Measurements from ENCODE around the gene RANBP3L. TPM values are rescaled to one million over a fixed set of nuclear protein-coding genes. Genes with fewer than 3 reads are reported as not detected.
A peak's percentile ranks its signal among the peaks of the same experiment; 100 is the strongest.

RANBP3L gene
- total and polyA plus RNA-seq, 5 donors from 2014 or later: not detected

DNA sequence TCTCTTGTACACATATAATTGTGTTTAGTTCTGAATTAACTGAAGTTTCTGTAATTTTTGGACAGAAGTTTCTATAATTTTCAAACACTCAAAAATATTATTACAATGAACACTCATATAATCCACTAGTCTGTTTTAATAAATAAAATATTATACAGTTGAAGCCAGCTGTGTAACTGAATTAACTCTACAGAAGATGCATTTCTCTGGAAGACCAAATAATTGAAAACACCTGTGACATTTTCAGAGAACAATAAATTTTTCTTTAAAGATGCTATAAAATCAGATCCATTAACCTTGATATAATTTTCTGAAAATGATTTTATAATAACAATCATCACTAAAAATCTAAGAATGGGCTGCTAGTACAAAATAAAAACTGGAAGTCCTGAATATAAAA lies 74.7 kb downstream of the RANBP3L start:
- H3K27ac ChIP-seq (ENCODE audit: insufficient read depth, low read length, poor library complexity, severe bottlenecking): no peak overlapping the region
- H3K4me3 Mint-ChIP-seq: no peak overlapping the region
- H3K27me3 ChIP-seq (ENCODE audit: control insufficient read depth, insufficient read depth, low read length): no peaks in the 10 kb centered on the region
- no peaks in the 10 kb centered on the region for H3K4me1 ChIP-seq (ENCODE audit: control insufficient read depth, insufficient read depth, low read length, poor library complexity, severe bottlenecking)
- ATAC-seq (ENCODE audit: low read depth in 2 of 2): no peak
- H3K4me3 ChIP-seq (ENCODE audit: low read depth, low read length): no peak overlapping the region
- no peaks in the 10 kb centered on the region for H3K36me3 Mint-ChIP-seq
- peaks cover 0 to 5% (median 0%) of the 10 kb centered on the region in 7 donors for H3K9me3 Mint-ChIP-seq
- peaks cover 12% of the 10 kb centered on the region for H3K36me3 ChIP-seq (ENCODE audit: control insufficient read depth, insufficient read depth, low read length)
- H3K9me3 ChIP-seq (ENCODE audit: control insufficient read depth in 2 of 2, low read length in 2 of 2): no peaks in the 10 kb centered on the region
- peak overlapping the region in 1 of 3 donors; percentile 10 for H3K27ac Mint-ChIP-seq
- DNase-seq: no peak
- no peaks in the 10 kb centered on the region for H3K27me3 Mint-ChIP-seq
- peaks cover 0 to 6% (median 3%) of the 10 kb centered on the region in 4 donors for H3K4me1 Mint-ChIP-seq

DNA sequence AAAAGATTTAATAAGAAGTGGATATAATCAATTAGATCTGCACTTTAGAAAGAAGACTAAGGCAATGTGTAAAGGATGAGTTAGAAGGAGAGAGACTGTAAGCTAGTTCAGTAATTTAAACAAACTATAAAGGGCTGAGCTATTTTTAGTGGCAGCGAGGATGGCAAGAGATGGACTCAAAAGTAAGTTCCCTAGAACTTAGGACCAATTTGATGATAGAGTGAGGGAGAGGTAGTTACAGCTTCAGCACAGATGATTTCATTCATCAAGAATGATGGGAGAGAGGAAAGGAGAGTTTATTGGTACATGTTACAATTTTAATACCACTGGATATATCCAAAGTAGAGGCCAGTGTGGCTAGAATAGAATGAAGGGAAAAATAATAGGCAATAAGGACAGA lies 79.1 kb downstream of the RANBP3L start:
- no peak overlapping the region for H3K27ac Mint-ChIP-seq
- H3K4me3 Mint-ChIP-seq: no peak overlapping the region
- Histone ChIP-seq H3K36me3 (ENCODE audit: control insufficient read depth, insufficient read depth, low read length) (peaks cover 28% of the 10 kb centered on the region), H3K27ac (ENCODE audit: insufficient read depth, low read length, poor library complexity, severe bottlenecking) (no peak overlapping the region), H3K4me1 (ENCODE audit: control insufficient read depth, insufficient read depth, low read length, poor library complexity, severe bottlenecking) (no peaks in the 10 kb centered on the region), H3K4me3 (ENCODE audit: low read depth, low read length) (no peak overlapping the region), H3K27me3 (ENCODE audit: control insufficient read depth, insufficient read depth, low read length) (no peaks in the 10 kb centered on the region), H3K9me3 (ENCODE audit: control insufficient read depth in 2 of 2, low read length in 2 of 2) (no peaks in the 10 kb centered on the region)
- H3K36me3 Mint-ChIP-seq: peaks cover 16% of the 10 kb centered on the region
- no peak for ATAC-seq (ENCODE audit: low read depth in 2 of 2)
- H3K27me3 Mint-ChIP-seq: no peaks in the 10 kb centered on the region
- no peak for DNase-seq
- H3K9me3 Mint-ChIP-seq: peaks cover 0 to 2% (median 0%) of the 10 kb centered on the region in 7 donors
- H3K4me1 Mint-ChIP-seq: no peaks in the 10 kb centered on the region

DNA sequence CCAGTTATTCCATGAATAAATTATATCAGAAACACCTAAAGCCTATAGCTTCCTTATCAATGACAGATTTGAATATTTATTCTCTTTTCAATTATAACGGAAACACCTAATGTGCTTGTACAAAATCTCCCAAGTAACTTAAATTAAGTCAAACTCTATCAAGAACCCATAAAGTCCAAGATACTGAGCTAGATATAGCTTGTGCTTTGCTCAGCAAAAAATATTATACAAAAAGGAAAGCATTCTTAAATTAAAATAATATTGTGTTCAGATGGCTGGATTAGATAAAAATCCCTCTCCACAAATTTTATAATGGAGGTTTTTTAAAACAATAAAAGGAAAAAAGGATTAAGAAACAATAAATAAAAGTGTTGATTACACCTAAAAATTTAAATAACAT lies 83.7 kb downstream of the RANBP3L start:
- Mint-ChIP-seq H3K4me3 (no peak overlapping the region), H3K4me1 (peaks cover 0 to 2% (median 0%) of the 10 kb centered on the region in 4 donors), H3K36me3 (peaks cover 28% of the 10 kb centered on the region), H3K27ac (no peak overlapping the region), H3K27me3 (no peaks in the 10 kb centered on the region), H3K9me3 (no peaks in the 10 kb centered on the region)
- Histone ChIP-seq H3K27me3 (ENCODE audit: control insufficient read depth, insufficient read depth, low read length) (no peaks in the 10 kb centered on the region), H3K4me1 (ENCODE audit: control insufficient read depth, insufficient read depth, low read length, poor library complexity, severe bottlenecking) (no peaks in the 10 kb centered on the region), H3K27ac (ENCODE audit: insufficient read depth, low read length, poor library complexity, severe bottlenecking) (no peak overlapping the region), H3K4me3 (ENCODE audit: low read depth, low read length) (no peak overlapping the region), H3K9me3 (ENCODE audit: control insufficient read depth in 2 of 2, low read length in 2 of 2) (no peaks in the 10 kb centered on the region), H3K36me3 (ENCODE audit: control insufficient read depth, insufficient read depth, low read length) (peaks cover 32% of the 10 kb centered on the region)
- no peak for ATAC-seq (ENCODE audit: low read depth in 2 of 2)
- no peak for DNase-seq

DNA sequence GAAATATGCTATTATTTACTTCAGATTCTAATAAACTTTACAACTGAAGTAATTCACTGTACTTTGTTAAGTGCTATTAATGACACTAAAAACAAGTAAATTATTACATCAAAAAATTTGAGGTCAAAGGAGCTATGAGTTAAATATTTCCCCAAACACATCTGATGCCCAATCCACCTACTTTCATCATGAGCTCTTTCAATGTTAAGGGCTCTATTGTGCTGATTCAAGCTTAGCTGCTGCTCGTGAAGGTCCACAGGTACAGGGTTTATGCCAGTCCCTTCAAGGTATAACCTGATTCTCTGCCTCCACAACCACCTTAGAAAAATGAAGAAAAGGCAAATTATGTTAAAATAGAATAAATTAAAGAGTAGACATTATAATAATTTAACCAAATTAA lies 84.1 kb downstream of the RANBP3L start:
- no peak for ATAC-seq (ENCODE audit: low read depth in 2 of 2)
- peaks cover 32% of the 10 kb centered on the region for H3K36me3 Mint-ChIP-seq
- peak overlapping the region in 1 of 3 donors; percentile 18 for H3K27ac Mint-ChIP-seq

DNA sequence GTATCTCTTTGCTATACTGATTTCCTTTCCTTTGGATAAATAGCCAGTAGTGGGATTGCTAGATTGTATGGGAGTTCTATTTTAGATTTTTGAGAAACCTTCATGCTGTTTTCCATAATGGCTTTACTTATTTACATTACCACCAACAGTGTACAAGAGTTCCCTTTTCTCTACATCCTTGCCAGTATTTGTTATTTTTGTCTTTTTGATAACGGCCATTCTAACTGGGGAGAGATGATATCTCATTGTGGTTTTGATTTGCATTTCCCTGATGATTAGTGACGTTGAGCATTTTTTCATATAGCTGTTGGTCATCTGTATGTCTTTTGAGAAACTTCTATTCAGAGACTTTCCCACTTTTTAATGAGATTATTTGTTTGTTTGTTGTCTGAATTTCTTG lies 85.8 kb downstream of the RANBP3L start:
- Histone ChIP-seq H3K4me3 (ENCODE audit: low read depth, low read length) (no peak overlapping the region), H3K27me3 (ENCODE audit: control insufficient read depth, insufficient read depth, low read length) (no peaks in the 10 kb centered on the region), H3K27ac (ENCODE audit: insufficient read depth, low read length, poor library complexity, severe bottlenecking) (no peak overlapping the region), H3K4me1 (ENCODE audit: control insufficient read depth, insufficient read depth, low read length, poor library complexity, severe bottlenecking) (no peaks in the 10 kb centered on the region), H3K9me3 (ENCODE audit: control insufficient read depth in 2 of 2, low read length in 2 of 2) (no peaks in the 10 kb centered on the region), H3K36me3 (ENCODE audit: control insufficient read depth, insufficient read depth, low read length) (peaks cover 31% of the 10 kb centered on the region)
- no peak overlapping the region for H3K27ac Mint-ChIP-seq
- H3K27me3 Mint-ChIP-seq: no peaks in the 10 kb centered on the region
- peaks cover 0 to 2% (median 0%) of the 10 kb centered on the region in 4 donors for H3K4me1 Mint-ChIP-seq
- ATAC-seq (ENCODE audit: low read depth in 2 of 2): no peak
- peaks cover 29% of the 10 kb centered on the region for H3K36me3 Mint-ChIP-seq
- H3K4me3 Mint-ChIP-seq: no peak overlapping the region
- no peaks in the 10 kb centered on the region for H3K9me3 Mint-ChIP-seq
- DNase-seq: no peak

More for the DNA sequence above, 84.1 kb downstream of the RANBP3L start:
- peaks cover 35% of the 10 kb centered on the region for H3K36me3 ChIP-seq (ENCODE audit: control insufficient read depth, insufficient read depth, low read length)
- H3K4me3 ChIP-seq (ENCODE audit: low read depth, low read length): no peak overlapping the region
- H3K27ac ChIP-seq (ENCODE audit: insufficient read depth, low read length, poor library complexity, severe bottlenecking): no peak overlapping the region
- Mint-ChIP-seq H3K4me1 (peaks cover 0 to 2% (median 0%) of the 10 kb centered on the region in 4 donors), H3K9me3 (no peaks in the 10 kb centered on the region), H3K27me3 (no peaks in the 10 kb centered on the region), H3K4me3 (no peak overlapping the region)
- no peak for DNase-seq
- no peaks in the 10 kb centered on the region for H3K9me3 ChIP-seq (ENCODE audit: control insufficient read depth in 2 of 2, low read length in 2 of 2)
- H3K27me3 ChIP-seq (ENCODE audit: control insufficient read depth, insufficient read depth, low read length): no peaks in the 10 kb centered on the region
- H3K4me1 ChIP-seq (ENCODE audit: control insufficient read depth, insufficient read depth, low read length, poor library complexity, severe bottlenecking): no peaks in the 10 kb centered on the region

DNA sequence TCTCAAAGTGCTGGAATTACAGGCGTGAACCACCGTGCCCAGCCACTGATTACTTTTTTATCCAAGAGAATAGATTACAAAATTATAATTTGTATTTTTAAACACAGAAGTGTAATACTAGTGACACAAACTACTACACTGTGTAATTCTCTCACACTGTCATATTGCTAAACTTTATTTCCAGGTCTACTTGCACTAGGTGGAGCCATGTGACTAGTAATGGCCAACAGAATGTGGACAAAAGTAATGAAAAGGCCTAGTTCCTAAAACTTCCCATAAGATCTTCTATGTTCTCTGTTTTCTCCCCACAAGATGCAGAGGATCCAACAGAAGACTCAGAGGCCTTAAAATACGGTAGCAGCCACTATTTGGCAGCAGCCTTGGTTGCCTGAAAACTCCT lies 87.3 kb downstream of the RANBP3L start:
- Mint-ChIP-seq H3K27me3 (no peaks in the 10 kb centered on the region), H3K36me3 (peaks cover 26% of the 10 kb centered on the region), H3K9me3 (no peaks in the 10 kb centered on the region), H3K27ac (no peak overlapping the region), H3K4me1 (peaks cover 0 to 2% (median 0%) of the 10 kb centered on the region in 4 donors), H3K4me3 (no peak overlapping the region)
- Histone ChIP-seq H3K27me3 (ENCODE audit: control insufficient read depth, insufficient read depth, low read length) (no peaks in the 10 kb centered on the region), H3K36me3 (ENCODE audit: control insufficient read depth, insufficient read depth, low read length) (peaks cover 29% of the 10 kb centered on the region), H3K4me3 (ENCODE audit: low read depth, low read length) (no peak overlapping the region), H3K27ac (ENCODE audit: insufficient read depth, low read length, poor library complexity, severe bottlenecking) (no peak overlapping the region), H3K4me1 (ENCODE audit: control insufficient read depth, insufficient read depth, low read length, poor library complexity, severe bottlenecking) (no peaks in the 10 kb centered on the region), H3K9me3 (ENCODE audit: control insufficient read depth in 2 of 2, low read length in 2 of 2) (no peaks in the 10 kb centered on the region)
- ATAC-seq (ENCODE audit: low read depth in 2 of 2): no peak
- DNase-seq: no peak

DNA sequence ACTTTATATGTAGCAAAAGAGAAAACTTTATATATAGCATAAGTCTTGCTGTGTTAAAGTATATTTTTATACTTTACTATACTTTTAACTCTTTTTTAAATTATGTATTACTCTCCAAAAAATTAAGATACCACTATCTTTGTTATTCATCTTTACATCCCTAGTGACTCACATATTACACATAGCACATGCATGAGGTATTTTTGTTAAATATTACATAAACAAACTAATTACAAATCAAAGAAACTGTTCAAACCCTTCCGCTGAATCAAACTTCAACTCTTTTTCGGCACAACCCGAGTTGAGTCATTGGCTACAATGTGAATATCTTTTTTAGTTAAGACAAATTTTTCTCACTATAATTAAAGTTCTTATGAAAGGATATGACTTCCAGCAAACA lies 92.0 kb downstream of the RANBP3L start:
- Histone ChIP-seq H3K4me1 (ENCODE audit: control insufficient read depth, insufficient read depth, low read length, poor library complexity, severe bottlenecking) (no peaks in the 10 kb centered on the region), H3K27ac (ENCODE audit: insufficient read depth, low read length, poor library complexity, severe bottlenecking) (no peak overlapping the region), H3K27me3 (ENCODE audit: control insufficient read depth, insufficient read depth, low read length) (no peaks in the 10 kb centered on the region), H3K36me3 (ENCODE audit: control insufficient read depth, insufficient read depth, low read length) (peaks cover 15% of the 10 kb centered on the region), H3K4me3 (ENCODE audit: low read depth, low read length) (no peak overlapping the region), H3K9me3 (ENCODE audit: control insufficient read depth in 2 of 2, low read length in 2 of 2) (no peaks in the 10 kb centered on the region)
- Mint-ChIP-seq H3K4me3 (no peak overlapping the region), H3K9me3 (peaks cover 0 to 4% (median 0%) of the 10 kb centered on the region in 7 donors), H3K27ac (no peak overlapping the region), H3K36me3 (peaks cover 37% of the 10 kb centered on the region), H3K27me3 (no peaks in the 10 kb centered on the region), H3K4me1 (no peaks in the 10 kb centered on the region)
- ATAC-seq (ENCODE audit: low read depth in 2 of 2): no peak
- DNase-seq: no peak

DNA sequence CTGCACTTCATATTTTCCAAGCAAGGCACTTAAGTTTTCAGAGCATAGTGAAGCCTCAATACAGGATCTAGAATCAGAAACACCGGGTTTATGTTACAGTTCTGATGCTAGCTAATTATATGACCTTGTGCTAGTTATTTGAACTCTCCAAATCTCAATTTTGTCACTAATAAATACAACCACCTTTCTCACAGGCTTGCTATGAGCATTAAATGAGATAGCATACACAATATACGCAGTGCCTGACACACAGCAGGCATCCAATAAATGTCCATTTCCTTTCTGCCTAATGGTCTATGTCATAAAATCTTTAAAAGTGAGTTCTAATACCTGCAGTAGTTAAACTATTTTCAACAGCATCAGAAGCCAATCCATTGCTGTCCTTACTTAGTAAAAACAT lies 92.9 kb downstream of the RANBP3L start:
- Mint-ChIP-seq H3K4me3 (no peak overlapping the region), H3K36me3 (peaks cover 38% of the 10 kb centered on the region), H3K27ac (no peak overlapping the region), H3K9me3 (peaks cover 0 to 4% (median 0%) of the 10 kb centered on the region in 7 donors), H3K27me3 (no peaks in the 10 kb centered on the region), H3K4me1 (no peaks in the 10 kb centered on the region)
- H3K27ac ChIP-seq (ENCODE audit: insufficient read depth, low read length, poor library complexity, severe bottlenecking): no peak overlapping the region
- peaks cover 16% of the 10 kb centered on the region for H3K36me3 ChIP-seq (ENCODE audit: control insufficient read depth, insufficient read depth, low read length)
- H3K9me3 ChIP-seq (ENCODE audit: control insufficient read depth in 2 of 2, low read length in 2 of 2): no peaks in the 10 kb centered on the region
- H3K4me3 ChIP-seq (ENCODE audit: low read depth, low read length): no peak overlapping the region
- no peaks in the 10 kb centered on the region for H3K4me1 ChIP-seq (ENCODE audit: control insufficient read depth, insufficient read depth, low read length, poor library complexity, severe bottlenecking)
- DNase-seq (no peak), ATAC-seq (ENCODE audit: low read depth in 2 of 2) (no peak)
- H3K27me3 ChIP-seq (ENCODE audit: control insufficient read depth, insufficient read depth, low read length): no peaks in the 10 kb centered on the region

Measured in CD4-positive, CD25-positive, alpha-beta regulatory T cell (primary cell).